Keratinocyte (primary cell): ENCODE measurements around the gene NTRK1. TPM values are rescaled to one million over a fixed set of nuclear protein-coding genes. Genes with fewer than 3 reads are reported as not detected.

Experiments
- DNase-seq: peaks from one replicate; pipeline ENCODE4 v3.0.0-alpha.2; 2011; ENCODE audit warnings: low read depth, missing footprints, low spot score
- FAIRE-seq: peaks from 2 replicates; lab custom pipeline; 2011; peaks lifted over from hg19 to GRCh38; lab: Jason Lieb, UNC
- H2AFZ ChIP-seq: 2 replicates; pipeline ENCODE4 v1.6.0; 2012; ENCODE audit warnings: low read length, control low read depth, inconsistent platforms; ENCODE audit not compliant: control insufficient read depth
- H3K27ac ChIP-seq: 2 replicates; pipeline ENCODE4 v1.5.1; 2011; ENCODE audit warnings: low read length; ENCODE audit not compliant: control insufficient read depth, insufficient read depth
- H3K27me3 ChIP-seq: 3 replicates; pipeline ENCODE4 v1.6.0; 2011; ENCODE audit warnings: low read length; ENCODE audit not compliant: control insufficient read depth, insufficient read depth; ENCODE audit errors: extremely low read depth
- H3K36me3 ChIP-seq, 2 experiments: 2 replicates in 1 of 2; 3 replicates in 1 of 2; pipeline ENCODE4 v1.5.1; 2011; ENCODE audit warnings: low read length in 2 of 2, mild to moderate bottlenecking in 1 of 2; ENCODE audit not compliant: control insufficient read depth in 2 of 2, insufficient read depth in 2 of 2; ENCODE audit errors: extremely low read depth in 1 of 2
- H3K4me1 ChIP-seq: 3 replicates; pipeline ENCODE4 v1.5.1; 2011; ENCODE audit warnings: low read length; ENCODE audit not compliant: control insufficient read depth, insufficient read depth; ENCODE audit errors: extremely low read depth
- H3K4me2 ChIP-seq: 3 replicates; pipeline ENCODE4 v1.6.0; 2011; ENCODE audit warnings: low read depth, low read length; ENCODE audit not compliant: control insufficient read depth, insufficient read depth; ENCODE audit errors: extremely low read depth
- H3K4me3 ChIP-seq, 3 experiments: fragments of 200-600 bp in 1 of 3; sonication (generic) in 1 of 3; 2 replicates in 2 of 3; 3 replicates in 1 of 3; pipeline ENCODE4 v1.5.1; 2011 to 2016; ENCODE audit warnings: low read length in 3 of 3, mild to moderate bottlenecking in 3 of 3, control low read depth in 2 of 3, inconsistent platforms in 1 of 3, low read depth in 1 of 3, mixed read lengths in 1 of 3, mixed run types in 1 of 3, moderate library complexity in 1 of 3; ENCODE audit not compliant: control insufficient read depth in 2 of 3, insufficient read depth in 2 of 3; ENCODE audit errors: extremely low read depth in 1 of 3
- H3K79me2 ChIP-seq: 2 replicates; pipeline ENCODE4 v1.6.0; 2012; ENCODE audit warnings: low read length; ENCODE audit not compliant: control insufficient read depth, insufficient read depth
- H3K9ac ChIP-seq: 3 replicates; pipeline ENCODE4 v1.6.0; 2011; ENCODE audit warnings: low read length; ENCODE audit not compliant: control insufficient read depth, insufficient read depth; ENCODE audit errors: extremely low read depth
- H3K9me1 ChIP-seq: 3 replicates; pipeline ENCODE4 v1.6.0; 2011; ENCODE audit warnings: low read length; ENCODE audit not compliant: control insufficient read depth, insufficient read depth; ENCODE audit errors: extremely low read depth
- H3K9me3 ChIP-seq: 2 replicates; pipeline ENCODE4 v1.5.1; 2012; ENCODE audit warnings: low read depth, low read length; ENCODE audit not compliant: control insufficient read depth
- H4K20me1 ChIP-seq: 3 replicates; pipeline ENCODE4 v1.6.0; 2011; ENCODE audit warnings: low read length; ENCODE audit not compliant: control insufficient read depth, insufficient read depth; ENCODE audit errors: extremely low read depth
- EZH2 ChIP-seq: IDR thresholded peaks from one replicate; pipeline ENCODE4 v1.6.1; 2012; ENCODE audit warnings: inconsistent platforms, mild to moderate bottlenecking, low read length, moderate library complexity
- dilution Hi-C: fragments of 300-500 bp; cut with MboI; formaldehyde crosslinking; loops from one replicate; pipeline ENCODE4 v1.7.0; 2020; ENCODE audit warnings: low sequenced_read_pairs; ENCODE audit not compliant: extremely low pct_ligation_motif_present
- polyA plus RNA-seq, 5 experiments: library from polyadenylated mRNA; depleted of rRNA in 3 of 5; stranded (reverse) in 3 of 5; stranded (forward) in 1 of 5; unstranded in 1 of 5; fragments of >200 nt; gene quantifications; 1 replicate in 1 of 5; 2 replicates in 3 of 5; 3 replicates in 1 of 5; pipeline versions ENCODE4 v1.2.1 to v1.2.3, GENCODE V29; 2011 to 2012; ENCODE audit warnings: missing spikeins in 2 of 5, low read depth in 1 of 5, low replicate concordance in 1 of 5
- TF ChIP-seq, protein P1 (sequence below), 3 experiments: IDR thresholded peaks in 1 of 3; conservative IDR thresholded peaks in 1 of 3; optimal IDR thresholded peaks in 1 of 3; 2 replicates in 2 of 3; 3 replicates in 1 of 3; pipeline versions ENCODE3 to v1.5.1; 2011; ENCODE audit warnings: low read length in 3 of 3, mild to moderate bottlenecking in 3 of 3, moderate library complexity in 2 of 3, control low read depth in 1 of 3, inconsistent platforms in 1 of 3; ENCODE audit not compliant: insufficient read depth in 2 of 3; ENCODE audit errors: extremely low read depth in 1 of 3

NTRK1 gene
- polyA plus RNA-seq, 1 donor (not counting 4 experiments of a cell fraction or from before 2014, with no cell fraction given), result 0.03 TPM

GRCh38 chr1:156881663-156882062, 21.0 kb downstream of the NTRK1 start:
- Histone ChIP-seq H3K27me3 (peaks cover 60% of the 10 kb centered on the region), H3K9me3 (no peaks in the 10 kb centered on the region)
- dilution Hi-C loops, result no loop called here

DNA sequence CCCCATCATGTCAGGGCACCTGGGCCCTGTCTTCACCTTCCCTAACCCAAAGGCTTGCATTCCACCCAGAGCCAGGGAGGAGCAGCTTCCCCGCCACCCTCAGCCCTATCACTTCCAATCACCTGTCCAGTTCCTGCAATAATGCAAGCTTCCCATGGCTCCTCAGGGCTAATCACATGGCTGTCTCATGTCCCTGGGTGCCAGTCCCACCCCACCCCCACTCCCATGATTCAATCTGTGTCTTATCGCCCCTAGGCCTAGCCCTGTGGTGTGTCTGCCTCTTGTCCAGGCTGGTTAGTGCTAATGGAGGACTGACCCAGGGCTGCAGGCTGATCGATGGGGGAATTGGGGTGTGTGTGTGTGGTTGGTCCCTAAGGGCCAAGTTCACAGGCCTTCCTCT, 21.9 kb downstream of the NTRK1 start:
- DNase-seq (no peak), FAIRE-seq (no peak)
- dilution Hi-C loops, result no loop called here
- Histone ChIP-seq H3K9me3 (no peaks in the 10 kb centered on the region), H3K9me1 (no peaks in the 10 kb centered on the region), H3K36me3 (no peaks in the 10 kb centered on the region), H3K4me2 (no peak overlapping the region), H4K20me1 (peaks cover 3% of the 10 kb centered on the region), H3K79me2 (no peaks in the 10 kb centered on the region), H3K27ac (no peak overlapping the region), H2AFZ (no peak overlapping the region), H3K4me3 (no peak overlapping the region), H3K27me3 (peaks cover 63% of the 10 kb centered on the region), H3K9ac (no peak overlapping the region), H3K4me1 (no peaks in the 10 kb centered on the region)
- TF ChIP-seq, protein P1, sequence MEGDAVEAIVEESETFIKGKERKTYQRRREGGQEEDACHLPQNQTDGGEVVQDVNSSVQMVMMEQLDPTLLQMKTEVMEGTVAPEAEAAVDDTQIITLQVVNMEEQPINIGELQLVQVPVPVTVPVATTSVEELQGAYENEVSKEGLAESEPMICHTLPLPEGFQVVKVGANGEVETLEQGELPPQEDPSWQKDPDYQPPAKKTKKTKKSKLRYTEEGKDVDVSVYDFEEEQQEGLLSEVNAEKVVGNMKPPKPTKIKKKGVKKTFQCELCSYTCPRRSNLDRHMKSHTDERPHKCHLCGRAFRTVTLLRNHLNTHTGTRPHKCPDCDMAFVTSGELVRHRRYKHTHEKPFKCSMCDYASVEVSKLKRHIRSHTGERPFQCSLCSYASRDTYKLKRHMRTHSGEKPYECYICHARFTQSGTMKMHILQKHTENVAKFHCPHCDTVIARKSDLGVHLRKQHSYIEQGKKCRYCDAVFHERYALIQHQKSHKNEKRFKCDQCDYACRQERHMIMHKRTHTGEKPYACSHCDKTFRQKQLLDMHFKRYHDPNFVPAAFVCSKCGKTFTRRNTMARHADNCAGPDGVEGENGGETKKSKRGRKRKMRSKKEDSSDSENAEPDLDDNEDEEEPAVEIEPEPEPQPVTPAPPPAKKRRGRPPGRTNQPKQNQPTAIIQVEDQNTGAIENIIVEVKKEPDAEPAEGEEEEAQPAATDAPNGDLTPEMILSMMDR (optimal IDR thresholded peaks at IDR 0.05 in 1 of 3, IDR thresholded peaks at IDR 0.05 in 1 of 3, conservative IDR thresholded peaks at IDR 0.05 in 1 of 3; ENCODE audit: extremely low read depth in 1 of 3, insufficient read depth in 2 of 3, low read length in 3 of 3), result no peak

More at GRCh38 chr1:156881663-156882062, 21.0 kb downstream of the NTRK1 start:
- no peak overlapping the region for H3K9ac ChIP-seq
- H3K9me1 ChIP-seq, result no peaks in the 10 kb centered on the region
- H3K4me3 ChIP-seq, result no peak overlapping the region
- peaks cover 3% of the 10 kb centered on the region for H4K20me1 ChIP-seq
- no peak for DNase-seq
- no peak for FAIRE-seq
- no peak overlapping the region for H3K4me2 ChIP-seq
- TF ChIP-seq EZH2, result no peak
- TF ChIP-seq, protein P1 (optimal IDR thresholded peaks at IDR 0.05 in 1 of 3, IDR thresholded peaks at IDR 0.05 in 1 of 3, conservative IDR thresholded peaks at IDR 0.05 in 1 of 3; ENCODE audit: extremely low read depth in 1 of 3, insufficient read depth in 2 of 3, low read length in 3 of 3), result no peak
- no peak overlapping the region for H2AFZ ChIP-seq
- H3K79me2 ChIP-seq, result no peaks in the 10 kb centered on the region
- H3K4me1 ChIP-seq, result no peaks in the 10 kb centered on the region
- no peak overlapping the region for H3K27ac ChIP-seq
- H3K36me3 ChIP-seq, result no peaks in the 10 kb centered on the region
